Epidermal melanocyte (primary cell): ENCODE results near the gene NTMT1.

Experiments used
- DNase-seq: peaks from one replicate; pipeline ENCODE4 v3.0.0; 2011; ENCODE audit warnings: low spot score; ENCODE audit not compliant: insufficient read length

Gene NTMT1

GRCh38 chr9:129613520-129614175 lies 12.3 kb upstream of the NTMT1 start:
- DNase-seq = peak; percentile 93

GRCh38 chr9:129614932-129615331 lies 11.0 kb upstream of the NTMT1 start:
- DNase-seq = no peak

- no peak for DNase-seq
Observed at GRCh38 chr9:129615407-129616285, 10.3 kb upstream of the NTMT1 start.

- no peak for DNase-seq
Observed at GRCh38 chr9:129617167-129617566, 8.8 kb upstream of the NTMT1 start.

GRCh38 chr9:129619787-129620668 lies 5.9 kb upstream of the NTMT1 start:
- DNase-seq = peak; percentile 43

GRCh38 chr9:129620669-129621295 lies 5.2 kb upstream of the NTMT1 start, which contains the start of gene C9orf50:
Gene C9orf50 (minus strand): TSS chr9:129621101. CDS start chr9:129620574, 527 bp downstream.
- no peak for DNase-seq

GRCh38 chr9:129623331-129623730 lies 2.6 kb upstream of the NTMT1 start:
- DNase-seq = no peak

- DNase-seq = peak; percentile 89
Observed at GRCh38 chr9:129624168-129624759, 1.7 kb upstream of the NTMT1 start.

- no peak for DNase-seq
Observed at GRCh38 chr9:129624947-129625346, 1.0 kb upstream of the NTMT1 start.

- no peak for DNase-seq
Observed at GRCh38 chr9:129626625-129627284, 792 bp downstream of the NTMT1 start.

GRCh38 chr9:129627556-129628440 lies 1.8 kb downstream of the NTMT1 start:
- no peak for DNase-seq

GRCh38 chr9:129628709-129629108 lies 2.7 kb downstream of the NTMT1 start:
- DNase-seq = no peak

- no peak for DNase-seq
Observed at GRCh38 chr9:129629251-129629820, 3.4 kb downstream of the NTMT1 start.

GRCh38 chr9:129630967-129631673 lies 5.2 kb downstream of the NTMT1 start:
- DNase-seq = no peak

- no peak for DNase-seq
Observed at GRCh38 chr9:129631674-129632129, 5.7 kb downstream of the NTMT1 start.

GRCh38 chr9:129632460-129632859 lies 6.5 kb downstream of the NTMT1 start:
- no peak for DNase-seq

GRCh38 chr9:129633207-129633606 lies 7.2 kb downstream of the NTMT1 start:
- no peak for DNase-seq

GRCh38 chr9:129633848-129634247 lies 7.9 kb downstream of the NTMT1 start:
- no peak for DNase-seq
